Effector CD4-positive, alpha-beta T cell (primary cell): ENCODE results near the gene PACSIN2.
"Not testable (repeated sequence)": the region's sequence is repeated elsewhere in the genome, so short reads cannot be mapped to it uniquely, and the experiment has no call there.

ENCODE experiments used
- DNase-seq: peaks from one replicate; pipeline ENCODE4 v3.0.0-alpha.2; 2020

The PACSIN2 gene

DNA sequence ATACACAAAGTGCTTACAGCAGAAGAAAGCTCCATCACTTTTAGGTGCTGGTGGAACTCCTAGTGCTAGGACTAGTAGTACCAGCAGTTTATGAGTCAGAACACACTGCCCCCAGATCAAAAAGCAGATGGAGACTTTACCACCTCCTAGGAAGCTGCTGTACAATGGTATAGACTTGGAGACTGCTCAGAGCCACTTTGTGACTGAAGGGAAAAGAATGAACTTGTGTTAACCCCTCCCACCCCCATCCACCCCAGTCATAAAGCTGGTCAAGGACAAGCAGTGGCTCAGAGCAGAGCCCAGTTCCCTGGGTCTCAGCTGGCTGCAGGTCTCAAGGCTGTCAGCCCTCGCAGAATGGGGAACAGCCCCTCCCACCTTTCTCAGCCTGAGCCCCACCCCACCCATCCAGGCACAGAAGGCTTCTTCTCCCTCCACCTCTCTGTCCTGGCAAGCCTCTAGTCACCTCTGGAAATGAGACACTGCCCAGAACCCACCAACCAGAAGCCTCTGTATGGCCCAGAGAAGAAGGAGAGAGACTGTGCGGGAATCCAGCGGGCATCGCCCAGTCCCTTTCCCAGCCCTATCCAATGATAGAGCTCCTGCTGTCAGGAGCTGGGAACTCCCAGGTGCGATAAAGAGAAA lies 23.8 kb downstream of the PACSIN2 start:
- no peak for DNase-seq

DNA sequence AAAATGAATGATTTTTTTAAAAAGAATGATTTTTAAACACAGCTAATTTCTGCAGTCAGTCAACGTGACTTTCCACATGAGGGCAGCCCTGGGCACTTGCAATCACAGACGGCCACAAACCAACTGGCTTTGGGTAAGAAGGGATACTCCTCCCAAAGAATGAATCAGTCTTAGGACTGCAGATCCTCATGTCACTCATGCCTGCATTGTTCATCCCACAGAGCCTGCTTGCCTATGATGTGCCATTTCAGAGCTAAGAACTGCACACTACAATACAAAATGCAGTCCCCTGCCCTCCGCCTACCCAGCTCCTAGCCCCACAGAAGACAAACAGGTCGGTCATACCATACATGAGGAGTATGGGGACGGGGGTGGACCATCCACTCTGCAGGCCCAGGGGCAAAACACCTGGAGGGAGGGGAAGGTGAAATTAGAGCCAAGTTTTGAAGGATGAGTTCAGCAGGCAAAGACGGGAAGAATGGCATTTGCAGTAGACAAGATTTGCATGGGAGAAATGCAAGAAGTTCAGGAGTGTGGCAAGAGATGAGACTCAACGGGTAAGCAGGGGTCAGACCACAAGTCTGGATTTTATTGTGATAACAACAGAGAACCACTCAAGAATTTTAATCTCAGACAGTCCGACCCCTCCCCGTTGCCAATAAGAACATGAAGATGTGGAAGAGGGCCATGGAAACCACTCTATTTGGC lies 24.7 kb downstream of the PACSIN2 start:
- no peak for DNase-seq

DNA sequence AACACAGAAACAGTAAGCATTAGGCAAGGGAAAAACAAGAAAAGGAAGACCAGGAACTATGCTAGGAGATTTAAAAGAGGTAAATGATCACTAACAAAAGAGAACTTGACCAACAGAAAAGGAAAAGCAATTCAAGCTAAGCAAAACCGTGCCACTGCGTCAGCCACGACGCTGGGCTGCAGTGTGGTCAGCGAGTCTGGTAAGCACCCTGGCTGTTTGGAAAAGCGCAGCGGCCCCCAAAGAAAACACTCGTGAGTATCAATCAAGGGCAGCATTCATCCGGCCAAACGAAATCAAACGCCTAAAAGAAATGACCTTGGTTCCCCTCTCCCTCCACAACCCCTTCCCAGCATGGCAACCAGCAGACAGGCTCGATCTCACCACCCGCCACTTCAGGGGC lies 28.8 kb downstream of the PACSIN2 start:
- DNase-seq, result no peak

DNA sequence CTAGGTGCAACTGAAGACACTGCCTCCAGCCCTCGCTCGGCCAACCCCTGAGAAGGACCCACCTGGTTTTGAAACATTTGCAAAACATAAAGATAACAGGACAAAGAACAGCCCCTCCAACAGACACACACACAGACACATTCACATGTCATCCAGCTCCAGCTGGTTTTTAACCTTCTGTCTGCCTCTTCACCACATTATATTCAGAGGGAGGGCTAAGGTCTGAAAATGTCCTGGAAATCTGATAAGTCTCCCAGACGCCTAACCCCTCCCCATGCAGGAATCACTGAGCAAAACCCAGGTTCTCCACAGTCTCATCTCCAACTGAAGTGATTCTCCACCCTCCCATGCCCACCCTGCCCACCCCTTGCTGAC lies 29.4 kb downstream of the PACSIN2 start:
- DNase-seq, result no peak

DNA sequence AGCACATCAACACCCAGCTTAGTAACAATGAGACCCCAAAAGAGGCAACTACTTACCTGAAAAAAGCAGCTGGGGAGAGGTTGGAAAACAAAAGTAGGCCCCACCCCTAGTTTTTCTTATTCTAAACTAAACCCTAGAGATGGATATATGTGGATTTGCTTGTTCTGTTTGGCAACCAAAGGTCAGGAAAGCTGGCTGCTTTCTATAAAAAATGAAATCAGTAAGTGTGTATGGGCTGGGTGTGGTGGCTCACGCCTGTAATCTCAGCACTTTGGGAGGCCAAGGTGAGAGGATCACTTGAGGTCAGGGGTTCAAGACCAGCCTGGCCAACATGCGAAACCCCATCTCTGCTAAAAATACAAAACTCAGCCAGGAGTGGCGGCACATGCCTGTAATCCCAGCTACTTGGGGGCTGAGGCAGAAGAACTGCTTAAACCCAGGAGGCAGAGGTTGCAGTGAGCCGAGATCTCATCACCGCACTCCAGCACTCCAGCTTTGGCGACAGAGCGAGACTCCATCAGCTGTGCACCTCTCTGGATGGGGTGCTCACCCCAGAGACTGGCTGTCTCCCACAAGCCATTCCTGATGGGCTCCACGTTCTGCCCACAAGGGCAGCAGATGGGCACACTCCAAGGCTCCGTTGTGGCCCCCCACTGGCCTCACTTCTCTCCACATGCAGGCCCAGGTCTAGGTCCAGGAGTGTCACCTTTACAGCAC lies 30.0 kb downstream of the PACSIN2 start:
- DNase-seq, result no peak

DNA sequence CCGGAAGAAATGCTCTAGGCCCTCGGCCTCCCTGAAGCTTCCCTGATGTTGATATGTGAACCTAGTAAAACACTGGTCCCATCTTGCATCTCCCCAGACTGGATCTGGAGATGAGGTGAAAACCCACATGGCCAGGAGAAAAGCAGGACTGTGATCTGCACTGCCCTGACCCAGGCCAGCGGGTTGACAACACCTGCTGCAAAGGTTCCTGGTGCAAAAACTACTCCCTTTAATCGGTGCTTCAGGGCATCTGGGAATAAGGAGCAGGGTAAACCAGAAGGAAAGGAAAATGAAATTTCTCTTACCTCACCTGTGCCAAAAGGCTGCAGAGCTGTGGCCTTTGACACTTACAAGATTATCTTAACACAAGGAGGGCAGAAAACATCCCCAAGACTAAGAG lies 30.6 kb downstream of the PACSIN2 start:
- DNase-seq, result no peak

DNA sequence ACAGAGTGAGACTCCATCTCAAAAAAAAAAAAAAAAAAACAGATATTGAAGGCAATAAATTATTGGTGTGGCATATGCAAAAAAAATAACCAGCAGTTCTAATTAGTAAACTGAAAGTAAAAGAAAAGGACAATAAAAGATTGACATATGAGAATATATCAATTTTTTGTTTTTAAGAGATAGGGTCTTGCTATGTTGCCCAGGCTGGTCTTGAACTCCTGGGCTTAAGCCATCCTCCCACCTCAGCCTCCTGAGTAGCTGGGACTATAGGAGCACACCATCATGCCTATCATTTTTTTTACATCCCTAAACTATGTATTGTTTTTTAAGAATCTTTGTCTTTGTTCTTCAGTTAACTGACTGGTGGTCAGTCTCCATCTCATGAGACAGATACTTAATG lies 31.5 kb downstream of the PACSIN2 start:
- DNase-seq, result no peak

DNA sequence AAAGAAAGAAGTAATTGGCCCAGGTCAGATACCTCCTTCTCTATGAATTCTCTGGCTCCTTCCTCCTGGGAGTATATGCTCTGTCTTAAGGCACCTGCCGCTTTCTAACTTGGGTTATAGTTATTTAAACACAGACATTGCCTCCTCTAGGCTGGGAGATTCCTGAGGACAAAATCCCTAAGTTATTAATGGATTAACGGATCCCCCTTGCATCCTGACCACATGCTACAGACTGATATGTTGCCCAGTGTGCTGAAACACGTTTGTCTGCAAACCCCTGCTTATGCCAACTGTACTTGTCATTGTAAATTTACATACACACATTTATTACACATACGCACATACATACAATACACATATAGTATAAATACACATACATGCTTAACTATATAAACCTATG lies 35.3 kb downstream of the PACSIN2 start:
- DNase-seq, result no peak

DNA sequence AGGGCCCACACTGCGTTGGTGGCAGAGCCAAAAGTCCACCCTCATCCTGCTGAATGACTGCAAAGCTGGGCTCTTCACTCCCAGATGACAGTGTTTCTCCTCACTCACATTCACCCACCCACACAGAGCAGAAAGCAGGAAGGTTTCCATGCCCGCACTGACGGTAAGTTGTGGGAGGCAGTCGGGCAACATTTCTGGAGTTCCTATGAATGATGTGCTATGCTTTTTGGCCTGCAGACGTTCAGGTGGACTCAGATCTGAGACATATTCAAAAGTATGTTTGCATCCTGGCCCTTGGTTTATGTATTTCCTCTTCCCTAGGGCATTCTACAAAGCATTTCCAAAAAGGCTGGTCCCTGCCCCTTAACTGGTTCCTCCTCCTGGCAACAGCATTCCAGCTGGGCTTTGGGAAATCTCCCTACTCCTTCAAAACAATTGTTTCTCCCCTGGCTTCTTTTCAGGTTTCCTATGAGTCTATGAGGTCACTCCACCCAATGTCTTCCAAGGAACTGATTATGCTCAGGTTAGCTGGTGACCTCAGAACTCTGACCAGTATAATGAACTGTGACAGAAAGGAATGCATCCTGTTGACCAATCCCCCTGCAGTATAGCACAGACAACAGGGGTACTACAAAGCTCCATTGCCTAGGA lies 36.4 kb downstream of the PACSIN2 start:
- DNase-seq, result no peak

DNA sequence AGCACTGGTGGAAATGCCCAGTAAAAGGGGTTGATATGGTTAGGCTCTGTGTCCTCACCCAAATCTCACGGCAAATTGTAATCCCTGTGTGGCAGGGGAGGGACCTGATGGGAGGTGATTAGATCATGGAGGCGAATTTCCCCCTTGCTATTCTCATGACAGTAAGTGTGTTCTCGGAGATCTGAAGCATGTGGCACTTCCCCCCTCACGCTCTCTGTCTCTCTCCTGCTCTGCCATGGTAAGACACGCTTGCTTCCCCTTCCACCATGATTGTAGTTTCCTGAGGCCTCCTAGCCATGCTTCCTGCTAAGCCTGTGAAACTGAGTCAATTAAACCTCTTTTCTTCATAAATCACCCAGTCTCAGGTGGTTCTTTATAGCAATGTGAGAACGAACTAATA lies 37.4 kb downstream of the PACSIN2 start:
- DNase-seq, result no peak

DNA sequence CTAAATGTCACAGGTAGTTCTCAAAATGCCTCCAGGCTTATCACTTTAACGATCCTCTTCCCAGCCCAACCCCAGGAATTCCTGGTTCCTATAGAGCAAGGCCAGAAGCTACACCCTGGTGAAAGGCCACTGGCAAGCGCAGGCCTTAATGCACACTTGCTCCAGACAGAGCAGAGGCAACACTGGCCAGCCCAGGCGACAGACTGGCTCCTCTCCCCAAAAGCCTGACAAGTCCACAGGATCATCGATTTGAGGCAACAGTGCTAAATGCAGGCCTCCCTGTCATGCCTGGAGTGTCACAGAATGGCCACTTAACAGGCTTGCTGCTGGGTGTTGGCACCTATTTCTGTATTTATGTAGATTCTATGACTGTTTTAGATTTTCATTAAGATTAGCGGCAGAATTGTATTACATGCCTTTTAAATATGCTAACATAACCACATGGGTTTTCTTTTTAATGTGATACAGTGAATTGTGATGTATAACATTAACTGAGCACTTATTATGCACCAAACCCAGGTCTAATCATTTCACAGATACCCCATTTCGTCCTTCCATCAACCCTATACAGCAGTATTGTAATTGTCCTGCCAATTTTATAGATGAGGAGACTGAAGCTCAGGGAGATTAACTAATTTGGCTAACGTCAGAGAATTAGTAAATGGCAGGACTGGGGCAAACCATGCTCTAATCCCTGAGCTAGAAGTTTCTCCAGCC lies 38.6 kb downstream of the PACSIN2 start:
- no peak for DNase-seq

DNA sequence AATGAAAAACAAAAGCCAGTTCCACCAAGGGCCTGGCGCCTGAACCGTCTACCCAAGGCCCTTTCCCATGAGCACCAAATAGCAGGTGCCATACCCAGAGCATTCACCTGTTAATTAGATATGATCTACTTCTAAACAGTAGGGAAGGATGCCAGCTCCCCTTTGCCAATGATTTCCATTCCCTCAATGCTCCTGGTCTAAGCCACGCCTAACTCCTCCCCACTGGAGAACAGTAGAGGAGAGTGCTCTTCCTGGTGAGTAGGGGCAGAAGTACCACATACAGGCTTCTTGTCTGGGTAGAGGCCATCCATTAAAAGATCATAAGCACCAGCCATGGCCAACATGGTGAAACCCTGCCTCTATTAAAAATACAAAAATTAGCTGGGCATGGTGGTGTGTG lies 40.7 kb downstream of the PACSIN2 start:
- no peak for DNase-seq

DNA sequence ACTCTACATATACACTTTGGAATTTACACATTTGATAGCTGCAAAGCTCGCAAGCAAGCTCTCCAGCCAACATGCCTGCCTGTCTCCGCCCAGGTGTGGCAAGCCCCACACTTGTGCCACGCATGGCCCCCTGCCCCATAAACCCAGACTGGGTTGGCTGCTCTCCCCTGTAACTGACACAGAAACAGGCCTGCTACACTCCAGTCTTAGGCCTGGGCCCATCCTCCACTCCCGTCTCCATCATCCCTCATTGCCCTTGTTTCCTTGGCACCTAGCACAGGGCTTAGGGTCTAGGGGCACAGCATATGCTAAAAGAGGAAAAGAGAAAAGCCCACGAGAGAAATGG lies 41.4 kb downstream of the PACSIN2 start:
- DNase-seq, result no peak

DNA sequence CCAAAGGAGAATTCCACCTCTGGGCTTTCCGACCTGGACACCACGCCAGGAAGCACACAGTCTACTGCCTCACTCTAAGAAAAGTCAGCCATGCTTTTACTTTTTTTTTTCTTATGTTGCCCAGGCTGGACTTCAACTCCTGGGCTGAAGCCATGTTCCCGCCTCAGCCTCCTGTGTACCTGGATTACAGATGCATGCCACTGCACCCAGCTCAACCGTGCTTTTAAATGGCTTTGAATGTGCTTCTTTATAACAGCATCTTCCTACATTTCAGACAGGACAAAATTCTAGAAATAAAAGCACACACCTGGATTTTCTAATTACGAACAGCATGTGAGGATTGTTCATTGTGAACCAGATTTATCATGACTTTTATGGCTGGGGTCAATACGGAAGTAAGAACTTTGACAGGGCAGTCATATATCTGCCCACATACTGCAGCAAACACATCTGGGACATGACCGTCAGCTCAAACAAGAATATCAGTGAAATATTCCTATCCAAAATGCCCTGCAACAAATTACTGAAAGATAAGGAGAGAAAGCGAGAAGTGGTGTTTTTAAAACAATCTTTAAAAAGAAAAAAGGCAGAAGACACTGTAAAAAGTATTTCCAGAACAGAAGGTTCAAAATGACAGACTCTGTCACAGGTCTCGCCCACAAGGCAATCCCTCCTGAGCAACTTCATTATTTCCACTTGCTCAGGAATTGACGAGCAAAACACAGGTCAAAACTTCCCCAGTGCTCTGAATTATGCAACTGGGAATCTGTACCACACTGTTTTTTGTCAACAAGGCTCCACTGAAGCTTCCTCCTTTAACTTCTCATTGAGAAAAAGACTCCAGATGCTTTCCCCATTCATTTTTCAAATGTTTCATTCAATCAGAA lies 42.1 kb downstream of the PACSIN2 start:
- DNase-seq, result no peak

DNA sequence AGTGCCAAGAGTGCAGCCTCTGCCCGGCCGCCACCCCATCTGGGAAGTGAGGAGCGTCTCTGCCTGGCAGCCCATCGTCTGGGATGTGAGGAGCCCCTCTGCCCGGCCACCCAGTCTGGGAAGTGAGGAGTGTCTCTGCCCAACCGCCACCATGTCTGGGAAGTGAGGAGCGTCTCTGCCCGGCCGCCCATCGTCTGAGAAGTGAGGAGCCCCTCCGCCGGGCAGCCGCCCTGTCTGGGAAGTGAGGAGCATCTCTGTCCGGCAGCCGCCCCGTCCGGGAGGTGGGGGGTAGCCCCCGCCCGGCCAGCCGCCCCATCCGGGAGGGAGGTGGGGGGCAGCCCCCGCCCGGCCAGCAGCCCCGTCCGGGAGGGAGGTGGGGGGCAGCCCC lies 43.5 kb downstream of the PACSIN2 start:
- DNase-seq, result not testable (repeated sequence)

DNA sequence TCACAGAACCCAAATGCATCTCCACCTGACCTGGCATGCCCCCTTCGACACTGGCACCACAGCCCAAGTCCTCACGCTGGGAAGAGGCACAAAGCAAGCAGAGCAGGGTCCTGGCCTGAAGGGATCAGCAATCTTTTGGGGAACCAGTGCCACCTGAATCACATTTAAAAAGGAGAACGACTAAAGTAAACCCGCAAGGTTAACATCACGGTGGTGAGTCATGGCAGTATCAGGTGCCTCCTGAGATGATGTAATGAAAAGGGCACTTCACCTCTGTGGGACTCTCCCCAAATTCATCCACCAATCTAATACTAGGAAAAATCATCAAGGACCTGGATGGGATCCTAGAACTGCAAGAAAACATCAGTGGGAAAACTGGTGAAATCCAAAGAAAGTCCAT lies 44.9 kb downstream of the PACSIN2 start:
- DNase-seq, result no peak

DNA sequence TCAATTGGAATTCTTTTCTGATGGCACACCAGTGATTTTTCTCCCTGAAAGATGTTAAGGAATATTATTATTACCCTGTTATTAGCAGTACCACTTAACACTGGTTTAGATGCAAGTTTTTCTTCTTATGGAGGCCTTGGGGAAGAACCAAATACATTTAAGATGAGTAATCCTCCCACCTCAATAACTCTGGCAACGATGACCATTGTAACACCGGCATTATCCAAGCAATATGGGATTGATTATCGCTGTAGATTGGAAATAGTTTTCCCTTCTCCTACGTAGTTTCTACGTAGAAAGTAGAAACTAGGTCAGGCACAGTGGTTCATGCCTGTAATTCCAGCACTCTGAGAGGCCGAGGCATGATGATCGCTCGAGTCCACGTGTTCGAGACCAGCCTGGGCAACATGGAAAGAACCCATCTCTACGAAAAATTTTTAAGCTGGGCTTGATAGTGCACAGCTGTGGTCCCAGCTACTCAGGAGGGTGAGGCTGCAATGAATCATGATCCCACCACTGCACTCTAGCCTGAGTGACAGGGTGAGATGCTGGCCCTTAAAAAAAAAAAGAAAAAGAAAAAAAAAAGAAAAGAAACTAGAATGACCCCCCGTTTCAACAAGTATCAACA lies 45.5 kb downstream of the PACSIN2 start:
- no peak for DNase-seq

DNA sequence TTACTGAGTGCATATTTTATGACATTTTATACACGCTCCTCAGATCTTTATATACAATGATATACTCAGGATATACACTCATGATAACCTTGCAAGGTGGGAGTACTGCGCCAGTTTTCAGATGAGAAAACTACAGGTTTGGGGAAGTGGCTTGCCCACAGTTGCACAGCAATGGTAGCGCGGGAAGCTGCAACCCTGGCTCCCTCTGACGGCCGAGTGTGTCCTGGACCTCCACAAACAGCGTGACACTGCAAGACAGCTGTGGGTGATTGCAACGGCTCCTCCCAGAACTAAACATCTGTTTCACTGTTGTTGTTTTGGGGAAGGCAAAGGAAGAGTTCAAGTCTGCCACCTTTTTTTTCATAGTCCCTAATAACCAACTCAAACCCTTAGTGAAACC lies 47.0 kb downstream of the PACSIN2 start:
- DNase-seq, result no peak

DNA sequence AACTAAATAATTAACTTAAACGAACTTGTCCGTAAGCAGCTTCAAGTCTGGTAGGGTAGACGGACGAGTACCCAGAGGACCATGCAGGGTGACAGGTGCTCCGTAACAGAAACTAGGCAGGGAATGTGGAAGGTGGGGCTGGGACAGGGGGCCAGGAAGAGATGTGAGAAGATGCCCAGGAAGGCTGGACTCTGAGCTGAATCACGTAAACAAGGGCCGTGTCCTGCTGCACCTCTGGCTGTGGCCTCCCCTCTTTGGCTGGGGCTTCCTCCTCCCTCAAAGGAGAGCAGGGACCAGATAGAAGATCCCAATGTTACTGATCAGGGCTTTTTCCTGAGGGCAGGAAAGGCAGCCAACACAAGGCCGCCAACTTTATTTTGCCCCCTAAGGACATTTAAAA lies 47.9 kb downstream of the PACSIN2 start:
- no peak for DNase-seq

DNA sequence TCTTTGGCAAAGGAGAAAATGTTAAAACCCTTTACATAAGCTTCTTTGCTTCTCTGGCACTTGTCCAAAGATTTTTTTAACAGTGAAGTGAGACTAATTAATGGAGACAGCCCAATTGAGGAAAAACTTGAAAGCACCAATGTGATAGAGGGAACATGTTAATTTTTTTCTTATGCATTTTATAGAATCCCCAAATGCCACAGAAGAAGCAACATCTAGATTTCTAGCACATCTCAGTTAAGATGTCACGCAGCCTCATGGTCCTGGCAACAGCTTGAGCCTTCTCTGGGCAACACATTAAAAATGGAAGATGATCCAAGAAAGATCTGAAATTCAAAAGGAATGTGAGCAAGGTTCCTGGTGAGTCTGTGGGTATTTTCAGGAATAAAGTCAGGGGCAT lies 48.5 kb downstream of the PACSIN2 start:
- no peak for DNase-seq

DNA sequence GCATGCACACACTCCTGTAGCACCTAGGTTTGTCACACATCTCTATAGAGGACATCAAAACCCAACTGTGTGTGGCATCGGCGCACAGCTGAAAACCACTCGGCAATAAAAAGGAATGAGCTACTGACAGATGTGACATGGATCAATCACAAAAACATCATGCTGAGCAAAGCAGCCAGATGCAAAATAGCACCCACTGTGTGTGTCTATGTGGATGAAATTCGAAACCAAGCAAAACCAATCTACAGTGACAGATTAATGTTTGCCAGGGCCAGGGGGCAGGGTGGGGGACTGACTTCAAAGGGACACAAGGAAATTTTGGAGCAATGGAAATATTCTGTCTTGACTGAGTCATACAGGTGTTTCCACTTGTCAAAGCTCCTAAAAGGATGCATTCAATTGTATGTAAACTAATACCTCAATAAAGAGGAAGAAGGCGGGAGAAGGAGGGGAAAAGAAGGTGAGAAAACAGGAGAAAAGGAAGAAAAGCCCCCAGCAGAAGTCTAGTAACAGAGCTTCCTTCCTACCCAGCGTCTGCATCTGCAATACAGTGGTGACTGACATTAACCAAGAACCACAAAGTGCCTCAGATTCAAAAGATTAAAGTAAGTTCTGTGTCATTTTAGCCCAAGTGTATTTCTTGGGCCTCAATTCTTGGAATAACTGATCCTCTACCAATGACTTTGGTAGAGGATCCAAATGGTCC lies 49.8 kb downstream of the PACSIN2 start:
- DNase-seq, result no peak
